Thoracic aorta (tissue), 2 donors: ENCODE measurements around the gene GPX3. TPM values are rescaled to one million over a fixed set of nuclear protein-coding genes. Genes with fewer than 3 reads are reported as not detected.

ENCODE experiments used
- ATAC-seq: fragments of 150-250 bp; one replicate; pipeline ENCODE4 v1.8.0; 2017; ENCODE audit warnings: low read depth; ENCODE audit not compliant: insufficient number of reproducible peaks, low FRiP score
- DNase-seq: peaks from one replicate; pipeline ENCODE4 v3.0.0-alpha.2; 2020; ENCODE audit warnings: low spot score
- H3K27ac ChIP-seq, 2 donors: fragments of 200-600 bp; sonication (generic); 1 replicate in 1 of 2; 2 replicates in 1 of 2; pipeline ENCODE4 v1.5.1; 2016; ENCODE audit warnings: mild to moderate bottlenecking in 2 of 2, moderate library complexity in 2 of 2
- H3K27me3 ChIP-seq: fragments of 200-600 bp; sonication (generic); replicated peaks from 2 replicates; pipeline ENCODE4 v1.6.0; 2016; ENCODE audit warnings: mild to moderate bottlenecking; ENCODE audit not compliant: insufficient read depth
- H3K36me3 ChIP-seq: fragments of 200-600 bp; sonication (generic); one replicate; pipeline ENCODE4 v1.5.1; 2016
- H3K4me1 ChIP-seq, 2 donors: fragments of 200-600 bp; sonication (generic); 1 replicate in 1 of 2; 2 replicates in 1 of 2; pipeline versions ENCODE4 v1.5.1 to v1.6.0; 2016; ENCODE audit warnings: low read depth in 2 of 2, mild to moderate bottlenecking in 1 of 2; ENCODE audit not compliant: control insufficient read depth in 1 of 2
- H3K4me3 ChIP-seq: fragments of 200-600 bp; sonication (generic); 2 replicates; pipeline ENCODE4 v1.5.1; 2016; ENCODE audit warnings: mild to moderate bottlenecking
- H3K9me3 ChIP-seq: fragments of 200-600 bp; sonication (generic); 2 replicates; pipeline ENCODE4 v1.5.1; 2016
- total RNA-seq, 2 donors: library from RNA; depleted of rRNA; stranded (reverse); fragments of >200 nt; gene quantifications; one replicate each; pipeline versions ENCODE4 v1.1.0 to v1.2.3, GENCODE V29; 2016
- TF ChIP-seq, protein P1 (sequence below): fragments of 200-600 bp; sonication (generic); IDR thresholded peaks from one replicate; pipeline ENCODE4 v1.5.1; 2019; ENCODE audit warnings: antibody characterized with exemption

The GPX3 gene
- total RNA-seq, 2 donors from 2014 or later = 1,240 to 1,874 TPM

DNA sequence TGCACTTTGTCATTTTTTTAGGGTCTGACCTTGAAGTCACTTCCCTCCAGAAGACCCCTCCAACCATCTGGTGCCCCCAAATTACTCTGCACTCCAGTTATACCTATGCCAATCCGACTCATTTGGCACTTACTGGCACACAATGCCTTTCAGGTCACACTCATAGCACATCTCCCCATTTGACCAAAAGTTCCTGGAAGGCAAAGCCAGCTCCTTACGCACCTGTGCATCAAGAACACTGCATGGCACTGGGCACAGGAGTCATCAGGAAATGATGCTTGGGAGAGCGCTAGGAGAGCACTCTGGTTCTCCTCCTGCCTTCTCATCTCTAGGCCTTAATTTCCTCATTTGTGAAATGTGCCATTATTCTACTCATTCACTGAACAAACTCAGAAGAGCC lies 57.6 kb downstream of the GPX3 start:
- Histone ChIP-seq H3K27ac (no peak overlapping the region), H3K4me1 (peaks cover 23 to 52% of the 10 kb centered on the region in 2 donors), H3K4me3 (no peak overlapping the region), H3K36me3 (no peaks in the 10 kb centered on the region), H3K27me3 (no peaks in the 10 kb centered on the region), H3K9me3 (no peaks in the 10 kb centered on the region)
- ATAC-seq = no peak
- TF ChIP-seq, protein P1, sequence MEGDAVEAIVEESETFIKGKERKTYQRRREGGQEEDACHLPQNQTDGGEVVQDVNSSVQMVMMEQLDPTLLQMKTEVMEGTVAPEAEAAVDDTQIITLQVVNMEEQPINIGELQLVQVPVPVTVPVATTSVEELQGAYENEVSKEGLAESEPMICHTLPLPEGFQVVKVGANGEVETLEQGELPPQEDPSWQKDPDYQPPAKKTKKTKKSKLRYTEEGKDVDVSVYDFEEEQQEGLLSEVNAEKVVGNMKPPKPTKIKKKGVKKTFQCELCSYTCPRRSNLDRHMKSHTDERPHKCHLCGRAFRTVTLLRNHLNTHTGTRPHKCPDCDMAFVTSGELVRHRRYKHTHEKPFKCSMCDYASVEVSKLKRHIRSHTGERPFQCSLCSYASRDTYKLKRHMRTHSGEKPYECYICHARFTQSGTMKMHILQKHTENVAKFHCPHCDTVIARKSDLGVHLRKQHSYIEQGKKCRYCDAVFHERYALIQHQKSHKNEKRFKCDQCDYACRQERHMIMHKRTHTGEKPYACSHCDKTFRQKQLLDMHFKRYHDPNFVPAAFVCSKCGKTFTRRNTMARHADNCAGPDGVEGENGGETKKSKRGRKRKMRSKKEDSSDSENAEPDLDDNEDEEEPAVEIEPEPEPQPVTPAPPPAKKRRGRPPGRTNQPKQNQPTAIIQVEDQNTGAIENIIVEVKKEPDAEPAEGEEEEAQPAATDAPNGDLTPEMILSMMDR = no peak
- DNase-seq = no peak

Other genes starting within 250 kb of the GPX3 start
- gene SMIM3, start 241.8 kb upstream of the GPX3 start, total RNA-seq = 10 to 100 TPM; 28.4 to 46.4 TPM
- not detected for gene IRGM, start 174.1 kb upstream of the GPX3 start, total RNA-seq
- 1 to 10 TPM; 3.8 to 8.0 TPM for gene ZNF300, start 115.6 kb upstream of the GPX3 start, total RNA-seq
- gene TNIP1, start 60.4 kb downstream of the GPX3 start, total RNA-seq = 100 to 1,000 TPM in 1 of 2 donors, 10 to 100 TPM in 1; 77.4 to 103 TPM
- 100 to 1,000 TPM; 207 to 349 TPM for gene ANXA6, start 137.2 kb downstream of the GPX3 start, total RNA-seq
- 10 to 100 TPM; 39.1 to 75.3 TPM for gene CCDC69, start 203.5 kb downstream of the GPX3 start, total RNA-seq
- gene GM2A, start 232.6 kb downstream of the GPX3 start, total RNA-seq = 10 to 100 TPM; 26.1 to 32.1 TPM